Activated naive CD4-positive, alpha-beta T cell treated with anti-CD3 and anti-CD28 coated beads, Interleukin-2, amount 50 U/mL, for 24 hours (primary cell): Measurements from ENCODE around the gene GAS7.

Experiments used
- H3K27ac Mint-ChIP-seq: one replicate; pipeline ENCODE4 v1.8.0; 2021; ENCODE audit warnings: mild to moderate bottlenecking, mixed read lengths
- H3K27me3 Mint-ChIP-seq: one replicate; pipeline ENCODE4 v1.8.0; 2021; ENCODE audit warnings: mixed read lengths
- H3K36me3 Mint-ChIP-seq: one replicate; pipeline ENCODE4 v1.8.0; 2021; ENCODE audit warnings: mixed read lengths
- H3K4me1 Mint-ChIP-seq: one replicate; pipeline ENCODE4 v1.8.0; 2021; ENCODE audit warnings: mixed read lengths
- H3K4me3 Mint-ChIP-seq: one replicate; pipeline ENCODE4 v1.8.0; 2021; ENCODE audit warnings: mild to moderate bottlenecking, mixed read lengths
- H3K9me3 Mint-ChIP-seq: one replicate; pipeline ENCODE4 v1.8.0; 2021; ENCODE audit warnings: mixed read lengths

Gene GAS7

DNA sequence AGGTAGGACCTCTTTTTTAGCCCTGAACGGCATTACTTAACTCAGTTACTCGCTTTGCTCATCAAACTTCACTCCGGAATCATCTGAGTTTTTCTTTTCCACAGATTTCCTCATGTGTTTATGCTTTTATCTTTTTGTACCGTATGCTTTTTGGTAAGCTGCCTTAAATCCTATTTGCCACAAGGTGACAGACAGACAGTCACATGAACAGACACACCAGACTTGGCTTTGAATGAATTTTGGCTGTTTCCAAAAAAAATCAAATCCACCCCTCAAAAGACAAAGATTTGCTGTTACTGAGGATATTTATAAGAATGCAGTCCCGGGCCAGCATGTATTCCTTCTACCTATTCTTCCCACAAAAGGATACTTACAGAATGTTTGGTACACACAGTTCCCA is 10.9 kb downstream of the GAS7 start:
- Mint-ChIP-seq H3K36me3 (no peaks in the 10 kb centered on the region), H3K27ac (no peak overlapping the region), H3K9me3 (no peaks in the 10 kb centered on the region), H3K4me1 (no peaks in the 10 kb centered on the region), H3K27me3 (peaks cover 1% of the 10 kb centered on the region), H3K4me3 (no peak overlapping the region)

DNA sequence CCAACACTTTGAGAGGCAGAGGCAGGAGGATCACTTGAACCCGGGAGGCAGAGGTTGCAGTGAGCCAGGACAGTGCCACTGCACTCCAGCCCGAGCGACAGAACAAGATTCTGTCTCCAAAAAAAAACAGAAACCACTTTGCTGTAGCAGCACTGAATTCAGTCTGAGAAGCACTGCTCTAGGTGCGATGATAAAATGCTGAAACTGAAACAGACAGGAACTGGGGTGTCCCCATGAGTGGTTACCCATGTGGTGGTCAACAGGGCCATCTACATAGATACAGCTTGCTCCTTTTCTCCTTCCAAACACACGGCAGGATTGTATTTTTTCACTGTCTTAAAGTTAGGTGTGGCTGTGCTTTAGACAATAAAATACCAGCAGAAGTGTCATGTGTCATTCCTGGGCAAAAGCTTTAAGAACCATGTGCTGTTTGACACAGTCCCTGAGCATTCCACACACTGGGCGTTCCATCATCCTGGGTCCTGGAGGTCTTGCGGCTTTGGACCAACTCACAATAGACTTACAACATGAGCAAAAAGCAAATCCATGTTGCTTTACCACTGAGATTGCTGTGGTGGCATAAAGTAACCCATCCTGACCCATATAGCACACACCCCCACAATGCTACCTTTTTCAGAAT is 11.5 kb downstream of the GAS7 start:
- Mint-ChIP-seq H3K4me3 (no peak overlapping the region), H3K36me3 (no peaks in the 10 kb centered on the region), H3K4me1 (no peaks in the 10 kb centered on the region), H3K27me3 (peaks cover 1% of the 10 kb centered on the region), H3K27ac (no peak overlapping the region), H3K9me3 (no peaks in the 10 kb centered on the region)

- no peak overlapping the region for H3K27ac Mint-ChIP-seq
- H3K27me3 Mint-ChIP-seq, result peaks cover 1% of the 10 kb centered on the region
- H3K4me3 Mint-ChIP-seq, result no peak overlapping the region
- no peaks in the 10 kb centered on the region for H3K9me3 Mint-ChIP-seq
- no peaks in the 10 kb centered on the region for H3K36me3 Mint-ChIP-seq
- no peaks in the 10 kb centered on the region for H3K4me1 Mint-ChIP-seq
Observed at GRCh38 chr17:10183931-10184930, 14.2 kb downstream of the GAS7 start.

DNA sequence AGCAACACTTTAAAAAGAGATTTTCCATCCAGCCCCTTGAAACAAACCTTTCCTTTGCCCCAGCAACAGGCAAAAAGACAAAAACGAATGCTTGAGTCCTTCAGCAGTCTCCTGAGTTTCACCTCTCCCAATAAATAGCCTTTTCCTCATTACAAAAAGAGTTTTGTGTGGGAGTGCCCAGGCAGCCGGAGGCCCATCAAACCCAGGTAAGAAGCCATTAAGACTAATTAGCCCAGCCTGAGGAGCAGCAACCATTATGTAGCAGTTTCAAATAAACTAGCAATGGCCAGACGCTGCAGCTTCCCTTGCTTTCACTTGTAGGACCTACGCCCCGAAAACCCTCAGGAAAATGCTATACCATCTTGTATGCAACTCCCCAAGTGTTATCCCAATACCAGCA is 15.6 kb downstream of the GAS7 start:
- no peak overlapping the region for H3K27ac Mint-ChIP-seq
- no peaks in the 10 kb centered on the region for H3K4me1 Mint-ChIP-seq
- H3K9me3 Mint-ChIP-seq, result no peaks in the 10 kb centered on the region
- no peaks in the 10 kb centered on the region for H3K36me3 Mint-ChIP-seq
- H3K4me3 Mint-ChIP-seq, result no peak overlapping the region
- no peaks in the 10 kb centered on the region for H3K27me3 Mint-ChIP-seq

GRCh38 chr17:10178506-10178991 is 19.9 kb downstream of the GAS7 start:
- Mint-ChIP-seq H3K27me3 (no peaks in the 10 kb centered on the region), H3K36me3 (no peaks in the 10 kb centered on the region), H3K9me3 (no peaks in the 10 kb centered on the region), H3K27ac (no peak overlapping the region), H3K4me1 (no peaks in the 10 kb centered on the region), H3K4me3 (no peak overlapping the region)

- no peak overlapping the region for H3K4me3 Mint-ChIP-seq
- H3K36me3 Mint-ChIP-seq, result no peaks in the 10 kb centered on the region
- no peaks in the 10 kb centered on the region for H3K9me3 Mint-ChIP-seq
- H3K27me3 Mint-ChIP-seq, result no peaks in the 10 kb centered on the region
- no peak overlapping the region for H3K27ac Mint-ChIP-seq
- no peaks in the 10 kb centered on the region for H3K4me1 Mint-ChIP-seq
Observed at GRCh38 chr17:10177913-10178505, 20.4 kb downstream of the GAS7 start.

DNA sequence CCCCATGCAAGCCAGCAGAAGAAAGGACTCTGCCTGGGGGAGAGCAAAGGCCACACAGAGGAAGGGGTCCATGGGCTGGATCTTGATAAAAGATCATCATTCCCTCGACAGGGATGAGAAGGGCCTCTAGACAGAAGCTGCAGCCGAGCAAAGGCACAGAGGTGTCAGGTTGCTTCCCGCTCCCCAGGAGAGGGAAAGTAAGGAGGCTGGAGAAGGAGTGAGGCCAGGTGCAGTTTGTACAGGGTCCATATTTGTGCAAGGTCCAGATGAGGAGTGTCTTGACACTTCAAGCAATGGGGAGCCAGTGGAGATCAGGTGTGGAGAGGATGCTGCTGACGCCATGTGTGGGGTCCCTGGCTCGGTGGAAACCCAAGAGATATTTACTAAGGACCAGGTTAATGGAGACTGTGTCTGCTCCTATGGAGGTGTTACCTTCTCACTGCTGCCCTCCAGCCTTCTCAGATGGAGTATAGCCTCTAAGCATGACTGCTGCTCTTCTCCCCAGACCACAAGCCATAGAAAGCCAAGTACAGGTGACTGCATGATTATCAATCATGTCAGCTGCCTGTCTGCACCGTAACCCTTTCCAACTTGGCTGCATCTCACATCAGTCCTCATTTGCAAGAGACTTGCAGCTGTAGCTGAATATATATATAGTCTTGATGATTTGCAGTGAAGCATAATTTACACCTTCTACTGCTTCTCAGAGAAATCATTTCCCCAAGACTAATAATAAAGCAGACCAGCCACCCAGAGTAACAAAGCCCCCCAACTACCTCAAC is 21.1 kb downstream of the GAS7 start:
- H3K9me3 Mint-ChIP-seq, result no peaks in the 10 kb centered on the region
- H3K27me3 Mint-ChIP-seq, result no peaks in the 10 kb centered on the region
- peaks cover under 1% of the 10 kb centered on the region for H3K36me3 Mint-ChIP-seq
- H3K4me3 Mint-ChIP-seq, result no peak overlapping the region
- no peak overlapping the region for H3K27ac Mint-ChIP-seq
- H3K4me1 Mint-ChIP-seq, result no peaks in the 10 kb centered on the region

GRCh38 chr17:10173913-10174312 is 24.5 kb downstream of the GAS7 start:
- Mint-ChIP-seq H3K36me3 (peaks cover 2% of the 10 kb centered on the region), H3K27me3 (peaks cover 3% of the 10 kb centered on the region), H3K4me1 (no peaks in the 10 kb centered on the region), H3K27ac (no peak overlapping the region), H3K9me3 (no peaks in the 10 kb centered on the region), H3K4me3 (no peak overlapping the region)

- H3K36me3 Mint-ChIP-seq, result peaks cover 2% of the 10 kb centered on the region
- H3K9me3 Mint-ChIP-seq, result no peaks in the 10 kb centered on the region
- H3K4me3 Mint-ChIP-seq, result no peak overlapping the region
- no peaks in the 10 kb centered on the region for H3K4me1 Mint-ChIP-seq
- no peak overlapping the region for H3K27ac Mint-ChIP-seq
- H3K27me3 Mint-ChIP-seq, result peaks cover 3% of the 10 kb centered on the region
Observed at GRCh38 chr17:10172778-10173177, 25.6 kb downstream of the GAS7 start.

GRCh38 chr17:10172241-10172741 is 26.1 kb downstream of the GAS7 start:
- peaks cover 3% of the 10 kb centered on the region for H3K27me3 Mint-ChIP-seq
- H3K9me3 Mint-ChIP-seq, result no peaks in the 10 kb centered on the region
- H3K27ac Mint-ChIP-seq, result no peak overlapping the region
- no peaks in the 10 kb centered on the region for H3K4me1 Mint-ChIP-seq
- H3K36me3 Mint-ChIP-seq, result peaks cover 2% of the 10 kb centered on the region
- no peak overlapping the region for H3K4me3 Mint-ChIP-seq

DNA sequence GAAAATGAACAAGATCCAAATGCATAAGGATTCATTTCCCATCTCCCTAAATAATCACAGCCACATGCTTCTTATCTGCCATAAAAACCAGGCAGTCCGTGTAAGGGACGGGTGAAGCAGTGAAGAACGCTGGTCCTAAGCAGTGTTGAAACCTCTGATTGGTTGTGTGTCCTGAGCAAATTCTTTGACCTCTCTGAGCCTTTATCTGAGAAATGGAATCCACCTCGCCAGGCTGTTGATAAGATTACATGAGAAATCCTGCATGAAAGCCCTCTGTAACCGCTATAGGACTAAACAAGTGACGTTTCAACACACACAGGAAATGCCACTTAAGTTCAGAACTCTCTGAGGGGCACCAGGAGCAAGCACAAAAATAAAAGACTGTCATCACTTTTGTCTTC is 26.8 kb downstream of the GAS7 start:
- peaks cover 3% of the 10 kb centered on the region for H3K27me3 Mint-ChIP-seq
- no peaks in the 10 kb centered on the region for H3K4me1 Mint-ChIP-seq
- H3K9me3 Mint-ChIP-seq, result no peaks in the 10 kb centered on the region
- H3K4me3 Mint-ChIP-seq, result no peak overlapping the region
- peaks cover 2% of the 10 kb centered on the region for H3K36me3 Mint-ChIP-seq
- no peak overlapping the region for H3K27ac Mint-ChIP-seq

DNA sequence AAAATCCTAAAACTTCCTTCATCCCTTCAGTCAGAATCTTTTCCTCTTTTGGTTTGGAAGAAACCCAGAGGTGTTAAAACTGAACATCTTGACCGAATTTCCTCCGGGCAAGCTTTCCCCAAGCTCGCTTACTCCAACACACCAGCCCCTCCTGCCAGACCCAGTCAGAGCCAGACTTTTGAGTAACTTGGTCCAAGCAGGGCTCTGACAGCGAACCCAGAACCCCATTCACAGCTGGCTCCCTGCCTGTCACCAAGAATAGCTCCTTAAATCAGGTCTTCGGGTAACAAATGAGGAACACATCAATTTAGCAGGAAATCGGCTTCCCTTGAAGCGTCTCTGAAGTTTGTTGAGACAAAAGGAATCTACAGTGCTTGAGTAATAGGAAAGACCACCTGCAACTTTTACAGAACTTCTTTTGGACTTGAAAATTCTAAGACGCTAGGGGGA is 27.3 kb downstream of the GAS7 start:
- H3K4me1 Mint-ChIP-seq, result no peaks in the 10 kb centered on the region
- H3K4me3 Mint-ChIP-seq, result no peak overlapping the region
- peaks cover 3% of the 10 kb centered on the region for H3K27me3 Mint-ChIP-seq
- H3K9me3 Mint-ChIP-seq, result no peaks in the 10 kb centered on the region
- peaks cover 2% of the 10 kb centered on the region for H3K36me3 Mint-ChIP-seq
- H3K27ac Mint-ChIP-seq, result no peak overlapping the region

DNA sequence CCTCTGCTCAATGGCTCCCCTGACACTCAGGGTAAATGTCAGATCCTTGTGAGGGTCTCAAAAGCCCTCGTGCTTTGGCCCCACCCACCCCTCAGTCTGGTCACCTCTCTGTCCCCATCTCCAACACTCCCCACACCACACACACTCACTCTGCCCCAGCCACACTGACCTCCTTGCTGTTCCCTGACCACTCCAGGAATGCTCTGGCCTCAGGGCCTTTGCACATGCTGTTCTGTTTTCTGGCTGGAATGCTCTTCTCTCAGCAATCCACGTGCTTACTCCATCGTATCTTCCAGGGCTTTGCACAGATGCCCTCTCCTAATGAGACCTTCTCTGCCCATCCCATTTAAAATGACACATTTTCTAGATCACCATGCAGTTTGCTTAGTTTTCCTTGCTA is 28.2 kb downstream of the GAS7 start:
- H3K27me3 Mint-ChIP-seq, result peaks cover 3% of the 10 kb centered on the region
- no peaks in the 10 kb centered on the region for H3K9me3 Mint-ChIP-seq
- H3K27ac Mint-ChIP-seq, result no peak overlapping the region
- H3K36me3 Mint-ChIP-seq, result peaks cover 2% of the 10 kb centered on the region
- no peaks in the 10 kb centered on the region for H3K4me1 Mint-ChIP-seq
- no peak overlapping the region for H3K4me3 Mint-ChIP-seq

DNA sequence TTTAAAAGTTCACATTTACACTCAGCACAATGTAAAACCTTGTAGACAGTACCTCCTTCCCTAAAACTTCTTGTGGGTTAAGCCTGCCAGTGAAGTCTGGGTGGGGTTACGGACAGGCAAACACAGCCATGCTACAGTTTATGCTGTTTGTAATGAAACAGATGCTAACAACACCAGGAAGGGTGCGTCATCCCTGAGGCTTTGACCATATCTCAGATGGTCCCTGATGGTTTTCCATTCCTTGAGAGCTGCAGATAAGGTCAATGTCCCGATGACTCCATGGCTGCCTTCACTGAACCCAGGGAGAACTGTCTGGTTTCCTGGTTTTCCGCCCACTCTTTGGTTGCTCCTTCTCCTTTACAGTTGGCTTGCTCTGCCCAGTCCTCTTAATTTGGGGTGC is 29.1 kb downstream of the GAS7 start:
- Mint-ChIP-seq H3K4me3 (no peak overlapping the region), H3K36me3 (peaks cover 2% of the 10 kb centered on the region), H3K9me3 (no peaks in the 10 kb centered on the region), H3K27ac (no peak overlapping the region), H3K4me1 (no peaks in the 10 kb centered on the region), H3K27me3 (peaks cover 3% of the 10 kb centered on the region)
